Measurements from ENCODE around the gene ITPRIPL1.

DNA sequence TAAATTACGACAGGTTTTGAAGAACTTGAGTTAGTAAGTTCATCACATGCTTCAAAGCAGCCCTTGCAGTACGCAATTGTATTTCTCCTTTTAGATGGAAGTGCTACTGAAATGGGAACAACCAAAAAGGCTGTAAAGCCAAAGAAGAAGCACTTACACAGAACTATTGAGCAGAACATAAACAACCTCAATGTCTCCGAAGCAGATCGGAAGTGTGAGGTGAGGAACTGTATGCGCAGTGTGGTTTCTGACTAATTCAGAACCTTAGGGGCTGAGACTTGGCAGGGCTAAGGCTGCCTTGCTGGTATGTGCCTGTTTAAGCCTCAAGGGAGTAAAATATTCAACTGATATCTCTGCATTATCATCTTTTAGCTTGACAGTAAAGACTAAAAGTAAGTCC is 18.9 kb downstream of the ITPRIPL1 start:
- TF ChIP-seq, protein P1, sequence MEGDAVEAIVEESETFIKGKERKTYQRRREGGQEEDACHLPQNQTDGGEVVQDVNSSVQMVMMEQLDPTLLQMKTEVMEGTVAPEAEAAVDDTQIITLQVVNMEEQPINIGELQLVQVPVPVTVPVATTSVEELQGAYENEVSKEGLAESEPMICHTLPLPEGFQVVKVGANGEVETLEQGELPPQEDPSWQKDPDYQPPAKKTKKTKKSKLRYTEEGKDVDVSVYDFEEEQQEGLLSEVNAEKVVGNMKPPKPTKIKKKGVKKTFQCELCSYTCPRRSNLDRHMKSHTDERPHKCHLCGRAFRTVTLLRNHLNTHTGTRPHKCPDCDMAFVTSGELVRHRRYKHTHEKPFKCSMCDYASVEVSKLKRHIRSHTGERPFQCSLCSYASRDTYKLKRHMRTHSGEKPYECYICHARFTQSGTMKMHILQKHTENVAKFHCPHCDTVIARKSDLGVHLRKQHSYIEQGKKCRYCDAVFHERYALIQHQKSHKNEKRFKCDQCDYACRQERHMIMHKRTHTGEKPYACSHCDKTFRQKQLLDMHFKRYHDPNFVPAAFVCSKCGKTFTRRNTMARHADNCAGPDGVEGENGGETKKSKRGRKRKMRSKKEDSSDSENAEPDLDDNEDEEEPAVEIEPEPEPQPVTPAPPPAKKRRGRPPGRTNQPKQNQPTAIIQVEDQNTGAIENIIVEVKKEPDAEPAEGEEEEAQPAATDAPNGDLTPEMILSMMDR (conservative IDR thresholded peaks at IDR 0.05; ENCODE audit: low read length): no peak
- no peak for TF ChIP-seq EZH2phosphoT487 (IDR thresholded peaks at IDR 0.05; ENCODE audit: borderline replicate concordance, low read depth, low read length)
